ENCODE results near the gene RNF169.
A peak's percentile ranks its signal among the peaks of the same experiment; 100 is the strongest.

GRCh38 chr11:74702383-74703007, 46.2 kb upstream of the RNF169 start:
- TF ChIP-seq CTCF (IDR thresholded peaks at IDR 0.05) (peak; percentile 76 to 92 (median 82)), POLR2A (IDR thresholded peaks at IDR 0.05) (no peak), EP300 (IDR thresholded peaks at IDR 0.05) (no peak)
